Kidney (tissue), 14 donors: ENCODE measurements around the gene CHODL. TPM values are rescaled to one million over a fixed set of nuclear protein-coding genes. Genes with fewer than 3 reads are reported as not detected.

Source experiments
- DNase-seq, 5 donors: peaks; one replicate each; pipeline ENCODE4 v3.0.0-alpha.2; 2013 to 2020
- FAIRE-seq: peaks from 2 replicates; lab custom pipeline; 2012; peaks lifted over from hg19 to GRCh38; lab: Jason Lieb, UNC
- H3K27ac ChIP-seq, 2 donors: one replicate each; pipeline ENCODE4 v1.7.0; 2013; ENCODE audit warnings: low read depth in 2 of 2, low read length in 2 of 2, inconsistent platforms in 1 of 2
- H3K27me3 ChIP-seq: one replicate; pipeline ENCODE4 v1.7.1; 2013; ENCODE audit warnings: low read length, inconsistent platforms; ENCODE audit not compliant: control insufficient read depth, insufficient read depth
- H3K36me3 ChIP-seq, 3 donors: one replicate each; pipeline versions ENCODE4 v1.7.0 to v1.7.1; 2013; ENCODE audit warnings: low read length in 3 of 3, control low read depth in 1 of 3, inconsistent platforms in 1 of 3; ENCODE audit not compliant: insufficient read depth in 3 of 3, control insufficient read depth in 2 of 3
- H3K4me1 ChIP-seq, 3 donors: one replicate each; pipeline versions ENCODE4 v1.7.0 to v1.7.1; 2013; ENCODE audit warnings: low read length in 3 of 3, inconsistent platforms in 1 of 3, low read depth in 1 of 3; ENCODE audit not compliant: control insufficient read depth in 2 of 3, insufficient read depth in 2 of 3
- H3K4me3 ChIP-seq, 3 donors: one replicate each; pipeline versions ENCODE4 v1.7.0 to v1.8.1; 2013; ENCODE audit warnings: low read length in 3 of 3, control low read depth in 1 of 3, inconsistent platforms in 1 of 3
- H3K9ac ChIP-seq, 3 donors: one replicate each; pipeline versions ENCODE4 v1.7.0 to v1.7.1; 2013; ENCODE audit warnings: low read length in 3 of 3, control low read depth in 1 of 3, inconsistent platforms in 1 of 3
- H3K9me3 ChIP-seq, 3 donors: one replicate each; pipeline versions ENCODE4 v1.7.0 to v1.7.1; 2013; ENCODE audit warnings: low read length in 3 of 3, control low read depth in 1 of 3, inconsistent platforms in 1 of 3; ENCODE audit not compliant: control insufficient read depth in 2 of 3, insufficient read depth in 1 of 3
- intact Hi-C: fragments of 100-400 bp; cut with DNase I; formaldehyde crosslinking; loops from one replicate; pipeline ENCODE4 v1.11.1; 2022
- polyA plus RNA-seq: library from polyadenylated mRNA; stranded (reverse); fragments of 350-450 nt; fragmentation: Illumina TruSeq; extraction: RNeasy Lipid Tissue Mini Kit (QIAGEN cat#74804); gene quantifications from one replicate; pipeline ENCODE4 v1.2.3, GENCODE V29; 2014; ENCODE audit warnings: low read depth, low replicate concordance; ENCODE audit not compliant: insufficient read depth
- total RNA-seq: library from RNA; stranded (reverse); fragmentation: NEBNext Ultra II Directional; extraction: Animal tissue kit (Norgen Biotek cat#: 25700); gene quantifications from one replicate; pipeline ENCODE4 v1.2.1, GENCODE V29; 2021
- TF ChIP-seq, protein P1 (sequence below): IDR thresholded peaks from 3 replicates; pipeline ENCODE4 v1.5.1; 2012; ENCODE audit warnings: mild to moderate bottlenecking, moderate library complexity, borderline replicate concordance; ENCODE audit not compliant: insufficient read depth; ENCODE audit errors: extremely low read depth
- donor health status: control.
- donor health status: control.
- donor health status: control.
- donor health status: control.
- donor health status: control.
- donor health status: DM: yes; HTN: yes; CAD: no.
- donor health status: Normal renal cell carcinoma (clear cell type).

CHODL gene
- total and polyA plus RNA-seq, 2 donors from 2014 or later: 1.8 to 2.0 TPM

DNA sequence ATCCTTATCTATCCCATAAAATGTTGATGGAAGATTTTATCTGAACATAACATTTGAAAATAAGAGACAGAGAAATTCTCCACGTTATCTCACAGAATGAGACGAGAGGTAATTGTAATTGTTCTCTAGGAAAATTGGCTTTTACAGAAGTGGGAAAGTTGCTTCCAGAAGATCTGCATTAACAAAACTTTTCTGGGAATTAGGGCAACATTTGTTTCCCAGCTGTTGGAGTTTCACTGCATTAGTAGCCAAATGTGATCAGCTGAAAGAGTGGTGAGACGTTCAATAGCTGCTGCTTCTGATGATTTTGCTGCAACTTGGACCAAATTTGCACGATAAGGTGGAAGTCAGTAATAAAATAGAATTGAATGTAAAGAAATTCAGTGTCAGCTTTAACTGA, 7.6 kb downstream of the CHODL start:
- peak in 1 of 5 donors; percentile 13 for DNase-seq
- H3K27me3 ChIP-seq: no peaks in the 10 kb centered on the region
- no peaks in the 10 kb centered on the region for H3K4me1 ChIP-seq
- FAIRE-seq: no peak
- no peak overlapping the region for H3K27ac ChIP-seq
- no peaks in the 10 kb centered on the region for H3K9me3 ChIP-seq
- no peak overlapping the region for H3K9ac ChIP-seq
- no peak overlapping the region for H3K4me3 ChIP-seq
- H3K36me3 ChIP-seq: no peaks in the 10 kb centered on the region
- intact Hi-C loops: no loop called here
- TF ChIP-seq, protein P1, sequence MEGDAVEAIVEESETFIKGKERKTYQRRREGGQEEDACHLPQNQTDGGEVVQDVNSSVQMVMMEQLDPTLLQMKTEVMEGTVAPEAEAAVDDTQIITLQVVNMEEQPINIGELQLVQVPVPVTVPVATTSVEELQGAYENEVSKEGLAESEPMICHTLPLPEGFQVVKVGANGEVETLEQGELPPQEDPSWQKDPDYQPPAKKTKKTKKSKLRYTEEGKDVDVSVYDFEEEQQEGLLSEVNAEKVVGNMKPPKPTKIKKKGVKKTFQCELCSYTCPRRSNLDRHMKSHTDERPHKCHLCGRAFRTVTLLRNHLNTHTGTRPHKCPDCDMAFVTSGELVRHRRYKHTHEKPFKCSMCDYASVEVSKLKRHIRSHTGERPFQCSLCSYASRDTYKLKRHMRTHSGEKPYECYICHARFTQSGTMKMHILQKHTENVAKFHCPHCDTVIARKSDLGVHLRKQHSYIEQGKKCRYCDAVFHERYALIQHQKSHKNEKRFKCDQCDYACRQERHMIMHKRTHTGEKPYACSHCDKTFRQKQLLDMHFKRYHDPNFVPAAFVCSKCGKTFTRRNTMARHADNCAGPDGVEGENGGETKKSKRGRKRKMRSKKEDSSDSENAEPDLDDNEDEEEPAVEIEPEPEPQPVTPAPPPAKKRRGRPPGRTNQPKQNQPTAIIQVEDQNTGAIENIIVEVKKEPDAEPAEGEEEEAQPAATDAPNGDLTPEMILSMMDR: no peak

- FAIRE-seq: no peak
Observed at GRCh38 chr21:18252680-18253079, 8.0 kb downstream of the CHODL start.

DNA sequence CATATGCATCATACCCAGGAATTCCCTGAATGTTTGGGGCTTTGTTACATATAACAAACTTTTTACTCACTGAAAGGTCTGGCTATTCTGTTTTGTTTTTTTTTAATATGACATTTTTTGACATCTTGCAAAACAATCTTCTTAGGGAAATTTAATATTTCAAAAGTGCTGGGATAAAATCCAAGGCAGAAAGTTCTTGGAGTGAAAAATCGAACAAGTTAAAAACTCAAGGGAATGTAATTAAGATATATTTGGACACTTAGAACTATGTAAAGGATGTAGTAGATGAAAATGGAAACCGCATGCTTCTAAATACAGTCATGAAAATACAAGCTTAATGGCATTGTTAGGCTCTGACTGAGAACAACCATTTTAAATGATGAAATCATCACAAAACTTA, 8.6 kb downstream of the CHODL start:
- Histone ChIP-seq H3K27ac (no peak overlapping the region), H3K36me3 (no peaks in the 10 kb centered on the region), H3K4me3 (no peak overlapping the region), H3K27me3 (no peaks in the 10 kb centered on the region), H3K4me1 (no peaks in the 10 kb centered on the region), H3K9ac (no peak overlapping the region), H3K9me3 (no peaks in the 10 kb centered on the region)
- no peak for FAIRE-seq
- intact Hi-C loops: no loop called here
- TF ChIP-seq, protein P1: no peak
- DNase-seq: no peak

More at GRCh38 chr21:18252680-18253079, 8.0 kb downstream of the CHODL start:
- Histone ChIP-seq H3K27me3 (no peaks in the 10 kb centered on the region), H3K4me1 (no peaks in the 10 kb centered on the region), H3K9ac (no peak overlapping the region), H3K4me3 (no peak overlapping the region), H3K27ac (no peak overlapping the region), H3K9me3 (no peaks in the 10 kb centered on the region), H3K36me3 (no peaks in the 10 kb centered on the region)
- DNase-seq: peak in 2 of 5 donors; percentile 11 to 17
- intact Hi-C loops: no loop called here
- TF ChIP-seq, protein P1: no peak

DNA sequence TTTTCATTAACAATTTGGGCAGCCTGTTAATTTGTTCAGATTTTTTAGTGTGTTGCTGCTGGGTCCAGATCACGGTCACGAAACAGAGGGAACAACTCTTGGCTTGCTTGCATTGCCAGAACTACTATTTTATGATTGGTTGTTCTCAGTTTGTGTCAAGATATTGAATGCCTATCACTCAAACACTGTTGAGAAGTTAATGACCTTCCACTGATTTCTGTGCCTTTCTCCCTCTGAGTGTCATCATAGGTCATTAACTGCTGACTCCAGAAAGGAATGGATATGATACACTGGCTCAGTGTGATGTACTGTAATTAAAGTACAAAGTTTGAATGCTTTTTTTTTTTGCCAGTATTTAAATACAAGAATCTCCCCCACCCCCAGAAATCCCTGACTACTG, 9.2 kb downstream of the CHODL start:
- H3K9ac ChIP-seq: no peak overlapping the region
- H3K36me3 ChIP-seq: no peaks in the 10 kb centered on the region
- no peak overlapping the region for H3K27ac ChIP-seq
- no peaks in the 10 kb centered on the region for H3K9me3 ChIP-seq
- no peak overlapping the region for H3K4me3 ChIP-seq
- H3K27me3 ChIP-seq: no peaks in the 10 kb centered on the region
- no peaks in the 10 kb centered on the region for H3K4me1 ChIP-seq
- TF ChIP-seq, protein P1: no peak
- FAIRE-seq: no peak
- DNase-seq: peak in 1 of 5 donors; percentile 22
- intact Hi-C loops: no loop called here
